IPS DF 6.9 (cell line): Measurements from ENCODE around the gene GLIS1.

Experiments
- DNase-seq: peaks from one replicate; pipeline ENCODE4 v3.0.0-alpha.2; 2013; ENCODE audit warnings: low read depth, low spot score
- H3K27ac ChIP-seq: one replicate; pipeline ENCODE4 v1.5.1; 2013; ENCODE audit warnings: low read length, control low read depth
- H3K27me3 ChIP-seq: 2 replicates; pipeline ENCODE4 v1.6.1; 2013; ENCODE audit warnings: mild to moderate bottlenecking, low read length; ENCODE audit not compliant: control insufficient read depth, insufficient read depth
- H3K36me3 ChIP-seq: 2 replicates; pipeline ENCODE4 v1.6.1; 2013; ENCODE audit warnings: low read length; ENCODE audit not compliant: control insufficient read depth, insufficient read depth
- H3K4me1 ChIP-seq: 2 replicates; pipeline ENCODE4 v1.6.1; 2013; ENCODE audit warnings: low read length; ENCODE audit not compliant: control insufficient read depth, insufficient read depth
- H3K4me3 ChIP-seq: 2 replicates; pipeline ENCODE4 v1.5.1; 2013; ENCODE audit warnings: mild to moderate bottlenecking, low read length
- H3K9me3 ChIP-seq: 2 replicates; pipeline ENCODE4 v1.6.1; 2013; ENCODE audit warnings: low read length, inconsistent platforms; ENCODE audit not compliant: control insufficient read depth, insufficient read depth
- WGBS: extraction: QIAGEN DNeasy Blood & Tissue Kit; methylation state at CpG from one replicate; pipeline ENCODE4 v1.1.7; 2013; ENCODE audit warnings: mixed read lengths, missing lambda C conversion rate; ENCODE audit not compliant: insufficient read length, insufficient coverage; 5-methylcytosine and 5-hydroxymethylcytosine counted together

GLIS1 gene

GRCh38 chr1:53517109-53517508 lies 221.9 kb downstream of the GLIS1 start:
- WGBS: no CpG with 5 or more reads among the region's 7 CpGs
- Histone ChIP-seq H3K4me1 (no peaks in the 10 kb centered on the region; the same call in 1 of the 2 replicates), H3K36me3 (no peaks in the 10 kb centered on the region; the same call in 1 of the 2 replicates)

GRCh38 chr1:53516181-53516580 lies 222.8 kb downstream of the GLIS1 start:
- no peaks in the 10 kb centered on the region; the same call in 1 of the 2 replicates for H3K4me1 ChIP-seq
- no peak overlapping the region for H3K4me3 ChIP-seq
- DNase-seq: no peak
- no CpG with 5 or more reads among the region's 7 CpGs for WGBS
- no peaks in the 10 kb centered on the region for H3K27me3 ChIP-seq
- no peaks in the 10 kb centered on the region; the same call in 1 of the 2 replicates for H3K36me3 ChIP-seq
- no peak overlapping the region for H3K27ac ChIP-seq
- H3K9me3 ChIP-seq: no peaks in the 10 kb centered on the region

More at GRCh38 chr1:53517109-53517508, 221.9 kb downstream of the GLIS1 start:
- Histone ChIP-seq H3K27ac (no peak overlapping the region), H3K9me3 (no peaks in the 10 kb centered on the region), H3K4me3 (no peak overlapping the region), H3K27me3 (no peaks in the 10 kb centered on the region)
- DNase-seq: no peak

GRCh38 chr1:53514436-53514835 lies 224.5 kb downstream of the GLIS1 start:
- DNase-seq: no peak
- WGBS: no CpG with 5 or more reads among the region's 10 CpGs

GRCh38 chr1:53513846-53514245 lies 225.1 kb downstream of the GLIS1 start:
- no peak overlapping the region for H3K4me3 ChIP-seq
- WGBS: no CpG with 5 or more reads among the region's 7 CpGs
- H3K9me3 ChIP-seq: no peaks in the 10 kb centered on the region
- H3K27me3 ChIP-seq: no peaks in the 10 kb centered on the region
- H3K36me3 ChIP-seq: no peaks in the 10 kb centered on the region; the same call in 1 of the 2 replicates
- H3K4me1 ChIP-seq: no peaks in the 10 kb centered on the region; the same call in 1 of the 2 replicates
- DNase-seq: no peak
- H3K27ac ChIP-seq: no peak overlapping the region

More at GRCh38 chr1:53514436-53514835, 224.5 kb downstream of the GLIS1 start:
- H3K4me1 ChIP-seq: no peaks in the 10 kb centered on the region; the same call in 1 of the 2 replicates
- no peak overlapping the region for H3K4me3 ChIP-seq
- no peaks in the 10 kb centered on the region; the same call in 1 of the 2 replicates for H3K36me3 ChIP-seq
- H3K9me3 ChIP-seq: no peaks in the 10 kb centered on the region
- no peaks in the 10 kb centered on the region for H3K27me3 ChIP-seq
- H3K27ac ChIP-seq: no peak overlapping the region

- Histone ChIP-seq H3K36me3 (no peaks in the 10 kb centered on the region; the same call in 1 of the 2 replicates), H3K27me3 (no peaks in the 10 kb centered on the region), H3K4me3 (no peak overlapping the region), H3K27ac (no peak overlapping the region), H3K9me3 (no peaks in the 10 kb centered on the region), H3K4me1 (no peaks in the 10 kb centered on the region; the same call in 1 of the 2 replicates)
- no peak for DNase-seq
- no CpG with 5 or more reads among the region's 22 CpGs for WGBS
These were observed 225.9 kb downstream of the GLIS1 start for GRCh38 chr1:53512807-53513755.

GRCh38 chr1:53511933-53512806 lies 226.8 kb downstream of the GLIS1 start:
- H3K9me3 ChIP-seq: no peaks in the 10 kb centered on the region
- no peak for DNase-seq
- H3K36me3 ChIP-seq: no peaks in the 10 kb centered on the region; the same call in 1 of the 2 replicates
- H3K4me1 ChIP-seq: no peaks in the 10 kb centered on the region; the same call in 1 of the 2 replicates
- no peak overlapping the region for H3K4me3 ChIP-seq
- no CpG with 5 or more reads among the region's 19 CpGs for WGBS
- no peak overlapping the region for H3K27ac ChIP-seq
- no peaks in the 10 kb centered on the region for H3K27me3 ChIP-seq

- no peak overlapping the region for H3K27ac ChIP-seq
- no peaks in the 10 kb centered on the region; the same call in 1 of the 2 replicates for H3K36me3 ChIP-seq
- no CpG with 5 or more reads among the region's 13 CpGs for WGBS
- no peak for DNase-seq
- no peak overlapping the region for H3K4me3 ChIP-seq
- no peaks in the 10 kb centered on the region for H3K27me3 ChIP-seq
- no peaks in the 10 kb centered on the region; the same call in 1 of the 2 replicates for H3K4me1 ChIP-seq
- no peaks in the 10 kb centered on the region for H3K9me3 ChIP-seq
These were observed 227.5 kb downstream of the GLIS1 start for GRCh38 chr1:53511323-53511932.

GRCh38 chr1:53510215-53510614 lies 228.7 kb downstream of the GLIS1 start:
- Histone ChIP-seq H3K27me3 (no peaks in the 10 kb centered on the region), H3K9me3 (no peaks in the 10 kb centered on the region), H3K36me3 (no peaks in the 10 kb centered on the region; the same call in 1 of the 2 replicates), H3K4me3 (no peak overlapping the region), H3K27ac (no peak overlapping the region), H3K4me1 (no peaks in the 10 kb centered on the region; the same call in 1 of the 2 replicates)
- no CpG with 5 or more reads among the region's 7 CpGs for WGBS
- DNase-seq: no peak

GRCh38 chr1:53509775-53510174 lies 229.2 kb downstream of the GLIS1 start:
- no CpG with 5 or more reads among the region's 13 CpGs for WGBS
- Histone ChIP-seq H3K4me1 (no peaks in the 10 kb centered on the region; the same call in 1 of the 2 replicates), H3K27ac (no peak overlapping the region), H3K4me3 (no peak overlapping the region), H3K9me3 (no peaks in the 10 kb centered on the region), H3K27me3 (no peaks in the 10 kb centered on the region), H3K36me3 (no peaks in the 10 kb centered on the region; the same call in 1 of the 2 replicates)
- no peak for DNase-seq
